Neuronal stem cell (in vitro differentiated cells): ENCODE data around the gene GDI2.

Source experiments
- DNase-seq: peaks from one replicate; pipeline ENCODE4 v3.0.0-alpha.2; 2013; ENCODE audit warnings: low spot score
- H2AFZ ChIP-seq: one replicate; pipeline ENCODE4 v1.6.1; 2013; ENCODE audit warnings: mild to moderate bottlenecking, low read length, inconsistent platforms
- H2AK5ac ChIP-seq: 2 replicates; pipeline ENCODE4 v1.6.1; 2013; ENCODE audit warnings: low read depth, mild to moderate bottlenecking, inconsistent platforms, low read length, moderate library complexity, mixed read lengths
- H2BK120ac ChIP-seq: 2 replicates; pipeline ENCODE4 v1.6.1; 2013; ENCODE audit warnings: low read depth, mild to moderate bottlenecking, inconsistent platforms, low read length, moderate library complexity, mixed read lengths
- H2BK12ac ChIP-seq: one replicate; pipeline ENCODE4 v1.6.1; 2013; ENCODE audit warnings: low read length, inconsistent platforms
- H2BK15ac ChIP-seq: 2 replicates; pipeline ENCODE4 v1.6.1; 2013; ENCODE audit warnings: mild to moderate bottlenecking, low read length, inconsistent platforms, mixed read lengths
- H2BK5ac ChIP-seq: one replicate; pipeline ENCODE4 v1.6.1; 2013; ENCODE audit warnings: inconsistent platforms, mild to moderate bottlenecking, low read length, moderate library complexity
- H3K14ac ChIP-seq: one replicate; pipeline ENCODE4 v1.6.1; 2013; ENCODE audit warnings: low read length, inconsistent platforms
- H3K18ac ChIP-seq: 2 replicates; pipeline ENCODE4 v1.6.1; 2013; ENCODE audit warnings: low read length, inconsistent platforms
- H3K23ac ChIP-seq: 2 replicates; pipeline ENCODE4 v1.6.1; 2013; ENCODE audit warnings: low read depth, mild to moderate bottlenecking, mixed read lengths, low read length, inconsistent platforms; ENCODE audit not compliant: poor library complexity
- H3K27ac ChIP-seq: replicated peaks from 3 replicates; pipeline ENCODE4 v1.5.1; 2013; ENCODE audit warnings: low read length, inconsistent platforms
- H3K27me3 ChIP-seq, 3 experiments: 2 replicates each; pipeline ENCODE4 v1.6.1; 2013; ENCODE audit warnings: low read length in 3 of 3, mild to moderate bottlenecking in 2 of 3, inconsistent platforms in 1 of 3, low read depth in 1 of 3, mixed read lengths in 1 of 3, moderate library complexity in 1 of 3; ENCODE audit not compliant: control insufficient read depth in 3 of 3, insufficient read depth in 3 of 3
- H3K36me3 ChIP-seq, 2 donors: replicated peaks in 1 of 2; 2 replicates each; pipeline ENCODE4 v1.6.1; 2013; ENCODE audit warnings: low read length in 2 of 2; ENCODE audit not compliant: control insufficient read depth in 2 of 2, insufficient read depth in 2 of 2
- H3K4ac ChIP-seq: 2 replicates; pipeline ENCODE4 v1.6.1; 2013; ENCODE audit warnings: inconsistent platforms, mild to moderate bottlenecking, low read length, moderate library complexity
- H3K4me1 ChIP-seq, 2 donors: 1 replicate in 1 of 2; 2 replicates in 1 of 2; pipeline ENCODE4 v1.6.1; 2013; ENCODE audit warnings: low read length in 2 of 2, low read depth in 1 of 2; ENCODE audit not compliant: control insufficient read depth in 2 of 2, insufficient read depth in 1 of 2
- H3K4me2 ChIP-seq: one replicate; pipeline ENCODE4 v1.6.1; 2013; ENCODE audit warnings: mild to moderate bottlenecking, low read length, inconsistent platforms; ENCODE audit not compliant: insufficient read depth, poor library complexity, severe bottlenecking
- H3K4me3 ChIP-seq, 2 donors: 2 replicates each; pipeline ENCODE4 v1.5.1; 2013; ENCODE audit warnings: low read length in 2 of 2, mild to moderate bottlenecking in 2 of 2, inconsistent platforms in 1 of 2, moderate library complexity in 1 of 2
- H3K79me1 ChIP-seq: one replicate; pipeline ENCODE4 v1.6.1; 2013; ENCODE audit warnings: low read depth, mild to moderate bottlenecking, inconsistent platforms, low read length, moderate library complexity
- H3K9ac ChIP-seq: one replicate; pipeline ENCODE4 v1.6.1; 2013; ENCODE audit warnings: mild to moderate bottlenecking, low read depth, low read length, inconsistent platforms; ENCODE audit not compliant: poor library complexity
- H3K9me3 ChIP-seq, 2 donors: replicated peaks in 1 of 2; 2 replicates each; pipeline versions ENCODE3 to v1.6.1; 2013; ENCODE audit warnings: low read length in 2 of 2, mild to moderate bottlenecking in 2 of 2, inconsistent platforms in 1 of 2, low read depth in 1 of 2, mixed read lengths in 1 of 2, moderate library complexity in 1 of 2; ENCODE audit not compliant: control insufficient read depth in 2 of 2, insufficient read depth in 1 of 2
- H4K8ac ChIP-seq: one replicate; pipeline ENCODE4 v1.6.1; 2013; ENCODE audit warnings: low read depth, mild to moderate bottlenecking, inconsistent platforms, low read length, moderate library complexity
- H4K91ac ChIP-seq: one replicate; pipeline ENCODE4 v1.6.1; 2013; ENCODE audit warnings: low read length, low read depth, mild to moderate bottlenecking, inconsistent platforms; ENCODE audit not compliant: poor library complexity
- WGBS, 2 donors: extraction: QIAGEN DNeasy Blood & Tissue Kit; methylation state at CpG; one replicate each; pipeline ENCODE4 v1.1.7; 2013; ENCODE audit warnings: missing lambda C conversion rate in 2 of 2, mixed read lengths in 1 of 2; ENCODE audit not compliant: insufficient read length in 2 of 2, insufficient replicate concordance in 1 of 2; ENCODE audit errors: extremely low coverage in 2 of 2; 5-methylcytosine and 5-hydroxymethylcytosine counted together

Gene GDI2

GRCh38 chr10:5764422-5765297, 48.6 kb downstream of the GDI2 start:
- no peak overlapping the region for H2BK12ac ChIP-seq
- no peak overlapping the region for H4K8ac ChIP-seq
- H2BK5ac ChIP-seq, result no peak overlapping the region
- no peak overlapping the region for H3K14ac ChIP-seq
- no peak overlapping the region for H3K9ac ChIP-seq
- DNase-seq, result no peak
- H3K27me3 ChIP-seq, result no peaks in the 10 kb centered on the region
- no peak overlapping the region for H2BK120ac ChIP-seq
- WGBS, 2 donors, result no CpG with 5 or more reads among the region's 10 CpGs
- H3K9me3 ChIP-seq, result no peaks in the 10 kb centered on the region
- H3K4me3 ChIP-seq, result no peak overlapping the region
- H2AFZ ChIP-seq, result no peak overlapping the region
- no peak overlapping the region for H4K91ac ChIP-seq
- peaks cover 36 to 100% of the 10 kb centered on the region in 2 donors for H3K36me3 ChIP-seq
- no peak overlapping the region for H3K18ac ChIP-seq
- no peak overlapping the region for H3K27ac ChIP-seq
- H3K79me1 ChIP-seq, result no peaks in the 10 kb centered on the region
- H2BK15ac ChIP-seq, result no peak overlapping the region
- H3K23ac ChIP-seq, result no peak overlapping the region
- H3K4me2 ChIP-seq, result no peak overlapping the region
- H2AK5ac ChIP-seq, result no peak overlapping the region
- H3K4me1 ChIP-seq, result no peaks in the 10 kb centered on the region
- no peak overlapping the region for H3K4ac ChIP-seq

- Histone ChIP-seq H3K4me3 (no peak overlapping the region), H3K18ac (no peak overlapping the region), H4K91ac (no peak overlapping the region), H2AFZ (no peak overlapping the region), H2BK120ac (no peak overlapping the region), H2BK15ac (no peak overlapping the region), H3K4me1 (no peaks in the 10 kb centered on the region), H3K4me2 (no peak overlapping the region), H2BK5ac (no peak overlapping the region), H3K23ac (no peak overlapping the region), H2BK12ac (no peak overlapping the region), H3K79me1 (no peaks in the 10 kb centered on the region), H3K36me3 (peaks cover 37 to 100% of the 10 kb centered on the region in 2 donors), H3K4ac (no peak overlapping the region), H3K9me3 (no peaks in the 10 kb centered on the region), H2AK5ac (no peak overlapping the region), H4K8ac (no peak overlapping the region), H3K9ac (no peak overlapping the region), H3K27ac (no peak overlapping the region), H3K14ac (no peak overlapping the region), H3K27me3 (no peaks in the 10 kb centered on the region)
- no CpG with 5 or more reads among the region's 1 CpG for WGBS, 2 donors
- no peak for DNase-seq
These were observed 50.7 kb downstream of the GDI2 start for GRCh38 chr10:5762531-5762930.

DNA sequence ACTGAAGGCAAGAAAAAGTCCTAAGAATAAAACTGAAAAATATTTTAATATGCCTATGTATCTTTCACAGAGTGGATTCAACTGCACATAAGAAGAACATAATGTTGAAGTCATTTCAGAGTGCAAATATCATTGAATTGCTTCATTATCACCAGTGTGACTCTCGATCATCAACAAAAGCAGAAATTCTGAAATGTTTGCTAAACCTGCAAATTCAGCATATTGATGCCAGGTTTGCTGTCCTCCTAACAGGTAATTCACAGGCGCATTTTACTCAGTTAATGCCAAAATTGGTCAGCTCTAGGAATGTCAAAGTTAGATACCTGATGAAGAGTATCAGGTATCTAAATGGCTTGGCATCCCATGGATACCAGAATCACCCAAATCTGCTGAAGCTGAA, 52.0 kb downstream of the GDI2 start:
- no CpG with 5 or more reads among the region's 2 CpGs for WGBS, 2 donors
- Histone ChIP-seq H3K4me2 (no peak overlapping the region), H2BK120ac (no peak overlapping the region), H2BK5ac (no peak overlapping the region), H2BK12ac (no peak overlapping the region), H4K8ac (no peak overlapping the region), H3K4me3 (no peak overlapping the region), H4K91ac (no peak overlapping the region), H3K9me3 (no peaks in the 10 kb centered on the region), H2AK5ac (no peak overlapping the region), H3K14ac (no peak overlapping the region), H3K4me1 (no peaks in the 10 kb centered on the region), H2BK15ac (no peak overlapping the region), H3K79me1 (no peaks in the 10 kb centered on the region), H2AFZ (no peak overlapping the region), H3K23ac (no peak overlapping the region), H3K18ac (no peak overlapping the region), H3K27ac (no peak overlapping the region), H3K36me3 (peaks cover 39 to 100% of the 10 kb centered on the region in 2 donors), H3K27me3 (no peaks in the 10 kb centered on the region), H3K4ac (no peak overlapping the region), H3K9ac (no peak overlapping the region)
- no peak for DNase-seq

DNA sequence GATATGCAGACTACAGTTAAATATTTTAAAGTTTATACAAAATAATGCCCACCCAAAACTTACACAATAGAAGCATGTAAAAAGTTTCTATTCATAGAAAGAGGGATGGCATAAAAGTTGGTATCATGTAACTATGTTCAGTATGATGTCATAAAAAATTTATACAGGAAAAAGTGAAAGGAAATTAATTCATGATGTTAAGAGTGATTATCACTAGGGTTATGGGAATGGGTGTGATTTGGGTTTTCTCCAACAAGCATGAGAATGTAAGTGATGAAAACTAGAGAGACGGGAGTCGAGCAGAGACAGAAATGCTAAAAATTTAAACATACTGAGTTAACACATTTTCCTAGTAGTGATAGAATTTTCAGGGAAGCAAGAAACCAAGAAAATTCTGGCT, 52.7 kb downstream of the GDI2 start:
- Histone ChIP-seq H3K36me3 (peaks cover 35 to 98% of the 10 kb centered on the region in 2 donors), H3K27ac (no peak overlapping the region)
- no CpG with 5 or more reads among the region's 2 CpGs for WGBS, 2 donors

More for the DNA sequence above, 52.7 kb downstream of the GDI2 start:
- Histone ChIP-seq H3K79me1 (no peaks in the 10 kb centered on the region), H3K4me1 (no peaks in the 10 kb centered on the region), H2BK120ac (no peak overlapping the region), H3K4me2 (no peak overlapping the region), H2AFZ (no peak overlapping the region), H3K9ac (no peak overlapping the region), H3K4ac (no peak overlapping the region), H3K27me3 (no peaks in the 10 kb centered on the region), H3K23ac (no peak overlapping the region), H3K14ac (no peak overlapping the region), H3K4me3 (no peak overlapping the region), H4K8ac (no peak overlapping the region), H4K91ac (no peak overlapping the region), H3K9me3 (no peaks in the 10 kb centered on the region), H2AK5ac (no peak overlapping the region), H2BK15ac (no peak overlapping the region), H3K18ac (no peak overlapping the region), H2BK12ac (no peak overlapping the region), H2BK5ac (no peak overlapping the region)
- DNase-seq, result no peak
